GM19193 (cell line): Measurements from ENCODE around the gene ATRAID.

ENCODE experiments used
- POLR2A ChIP-seq: IDR thresholded peaks from 4 replicates; pipeline ENCODE4 v1.6.1; 2011; ENCODE audit not compliant: insufficient read depth, insufficient read length; ENCODE audit errors: extremely low read depth

ATRAID gene

GRCh38 chr2:27233341-27233740 lies 21.5 kb downstream of the ATRAID start:
- TF ChIP-seq POLR2A = no peak

DNA sequence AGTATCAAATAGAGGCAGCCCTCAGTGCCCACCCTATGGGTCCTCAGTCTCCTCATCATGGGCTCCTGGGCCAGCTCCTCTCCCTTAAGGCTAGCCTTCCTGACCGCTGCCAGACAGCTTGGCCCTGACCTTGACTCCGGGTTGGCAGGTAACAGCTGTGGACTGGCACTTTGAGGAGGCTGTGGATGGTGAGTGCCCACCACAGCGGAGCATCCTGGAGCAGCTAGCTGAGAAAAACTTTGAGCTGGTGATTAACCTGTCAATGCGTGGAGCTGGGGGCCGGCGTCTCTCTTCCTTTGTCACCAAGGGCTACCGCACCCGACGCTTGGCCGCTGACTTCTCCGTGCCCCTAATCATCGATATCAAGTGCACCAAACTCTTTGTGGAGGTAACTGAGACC lies 24.3 kb downstream of the ATRAID start:
- TF ChIP-seq POLR2A = no peak

- TF ChIP-seq POLR2A = no peak
Measured at GRCh38 chr2:27236626-27237025, 24.8 kb downstream of the ATRAID start.

DNA sequence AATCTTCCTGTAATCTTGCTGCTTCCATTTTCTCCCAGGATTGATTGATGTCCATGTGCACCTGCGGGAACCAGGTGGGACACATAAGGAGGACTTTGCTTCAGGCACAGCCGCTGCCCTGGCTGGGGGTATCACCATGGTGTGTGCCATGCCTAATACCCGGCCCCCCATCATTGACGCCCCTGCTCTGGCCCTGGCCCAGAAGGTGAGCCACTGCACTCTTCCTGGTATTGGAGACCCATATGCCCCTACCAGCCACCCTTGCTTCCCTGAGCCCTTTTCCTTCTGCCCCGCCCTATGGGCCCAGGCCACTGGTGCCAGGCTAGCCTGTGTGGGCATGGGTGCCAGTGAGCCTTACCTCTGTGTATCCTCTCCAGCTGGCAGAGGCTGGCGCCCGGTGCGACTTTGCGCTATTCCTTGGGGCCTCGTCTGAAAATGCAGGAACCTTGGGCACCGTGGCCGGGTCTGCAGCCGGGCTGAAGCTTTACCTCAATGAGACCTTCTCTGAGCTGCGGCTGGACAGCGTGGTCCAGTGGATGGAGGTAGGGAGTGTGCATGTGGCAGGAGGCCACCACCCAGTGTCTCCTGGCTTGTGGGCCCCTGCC lies 25.6 kb downstream of the ATRAID start:
- TF ChIP-seq POLR2A = no peak

DNA sequence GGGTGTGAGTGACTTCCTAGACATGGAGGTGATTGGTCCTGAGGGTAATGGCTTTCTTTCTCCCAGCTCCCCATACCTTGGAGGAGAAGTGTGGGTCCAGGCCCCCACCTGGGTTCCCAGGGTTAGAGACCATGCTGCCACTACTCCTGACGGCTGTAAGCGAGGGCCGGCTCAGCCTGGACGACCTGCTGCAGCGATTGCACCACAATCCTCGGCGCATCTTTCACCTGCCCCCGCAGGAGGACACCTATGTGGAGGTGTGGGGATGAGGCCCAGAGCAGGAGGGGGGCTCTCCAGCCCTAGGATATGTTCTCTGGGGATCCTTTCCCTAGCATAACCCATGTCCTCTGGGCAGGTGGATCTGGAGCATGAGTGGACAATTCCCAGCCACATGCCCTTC lies 27.1 kb downstream of the ATRAID start:
- no peak for TF ChIP-seq POLR2A

GRCh38 chr2:27240406-27240805 lies 28.6 kb downstream of the ATRAID start:
- no peak for TF ChIP-seq POLR2A

DNA sequence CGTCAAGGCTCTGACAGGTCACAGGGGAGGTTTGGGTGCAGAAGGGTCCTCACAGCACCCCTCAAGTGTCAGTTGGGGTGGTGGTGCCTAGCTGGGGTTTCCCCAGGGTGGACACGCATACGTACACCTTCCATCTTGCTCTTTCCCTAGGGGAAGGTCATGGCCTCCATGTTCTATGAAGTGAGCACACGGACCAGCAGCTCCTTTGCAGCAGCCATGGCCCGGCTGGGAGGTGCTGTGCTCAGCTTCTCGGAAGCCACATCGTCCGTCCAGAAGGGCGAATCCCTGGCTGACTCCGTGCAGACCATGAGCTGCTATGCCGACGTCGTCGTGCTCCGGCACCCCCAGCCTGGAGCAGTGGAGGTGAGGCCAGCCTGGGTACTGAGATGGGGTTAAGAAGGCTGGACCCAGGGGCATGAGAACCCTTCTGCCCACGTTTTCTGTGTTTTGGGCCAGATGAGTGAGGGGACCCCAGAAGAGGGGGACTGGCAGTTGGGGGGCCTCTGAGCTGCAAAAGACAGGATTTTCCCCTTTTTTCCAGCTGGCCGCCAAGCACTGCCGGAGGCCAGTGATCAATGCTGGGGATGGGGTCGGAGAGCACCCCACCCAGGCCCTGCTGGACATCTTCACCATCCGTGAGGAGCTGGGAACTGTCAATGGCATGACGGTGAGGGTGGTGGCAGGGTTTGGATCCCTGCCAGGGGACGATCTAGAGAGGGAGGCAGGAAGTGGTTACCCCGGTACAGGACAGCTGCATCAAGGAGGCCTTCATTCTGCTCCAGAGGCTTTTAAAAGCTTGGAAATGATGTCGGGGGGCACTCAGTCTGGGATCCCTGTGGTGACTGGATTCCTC lies 30.1 kb downstream of the ATRAID start:
- TF ChIP-seq POLR2A = no peak

DNA sequence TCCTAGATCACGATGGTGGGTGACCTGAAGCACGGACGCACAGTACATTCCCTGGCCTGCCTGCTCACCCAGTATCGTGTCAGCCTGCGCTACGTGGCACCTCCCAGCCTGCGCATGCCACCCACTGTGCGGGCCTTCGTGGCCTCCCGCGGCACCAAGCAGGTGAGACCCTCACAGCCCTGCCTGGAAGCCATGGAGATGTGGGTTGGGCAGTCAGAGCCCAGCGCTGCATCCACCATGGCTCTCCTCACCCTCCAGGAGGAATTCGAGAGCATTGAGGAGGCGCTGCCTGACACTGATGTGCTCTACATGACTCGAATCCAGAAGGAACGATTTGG lies 30.7 kb downstream of the ATRAID start:
- no peak for TF ChIP-seq POLR2A

GRCh38 chr2:27243391-27244130 lies 31.7 kb downstream of the ATRAID start:
- no peak for TF ChIP-seq POLR2A

- TF ChIP-seq POLR2A = no peak
Measured at GRCh38 chr2:27245116-27245515, 33.3 kb downstream of the ATRAID start.

DNA sequence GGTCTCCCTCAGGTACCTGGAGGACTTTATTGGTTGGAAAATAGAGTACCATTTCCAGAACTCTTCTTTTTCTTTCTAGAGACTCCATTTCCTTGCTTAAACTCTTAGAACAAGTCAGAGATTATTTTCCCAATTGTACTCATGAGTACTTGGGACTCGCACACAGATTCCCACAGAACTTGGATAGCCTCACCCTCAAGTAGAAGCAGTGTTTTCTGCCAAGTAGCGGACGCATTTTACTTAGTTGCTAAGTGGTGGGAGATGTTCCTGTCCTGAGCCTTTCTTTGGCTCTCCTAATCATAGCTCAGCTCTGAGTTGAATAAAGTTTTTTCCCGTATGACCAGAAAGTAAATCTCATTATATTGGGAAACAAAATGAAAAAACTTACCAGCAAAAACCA lies 33.8 kb downstream of the ATRAID start:
- TF ChIP-seq POLR2A = no peak

DNA sequence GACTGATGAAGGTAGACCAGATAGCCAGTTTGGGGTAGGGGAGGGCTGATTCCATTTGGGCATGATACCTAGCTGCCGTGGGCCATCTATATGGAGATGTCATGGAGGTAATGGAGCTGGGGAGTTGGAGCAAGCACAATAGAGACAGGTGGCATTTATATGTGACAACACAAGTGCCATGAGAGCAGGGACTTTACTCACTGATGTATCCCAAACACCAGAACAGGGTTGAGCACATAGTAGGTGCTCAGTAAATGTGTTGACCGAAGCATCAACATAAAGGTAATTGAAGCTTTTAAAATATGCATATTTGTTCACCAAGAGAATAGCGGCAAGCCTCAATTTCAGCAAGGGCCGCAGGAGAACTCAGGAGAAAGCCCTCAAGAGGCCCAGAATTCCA lies 36.1 kb downstream of the ATRAID start:
- no peak for TF ChIP-seq POLR2A

- no peak for TF ChIP-seq POLR2A
Measured at GRCh38 chr2:27249159-27249890, 37.5 kb downstream of the ATRAID start.

GRCh38 chr2:27249891-27250651 lies 38.2 kb downstream of the ATRAID start:
- no peak for TF ChIP-seq POLR2A
